IPS DF 6.9 (cell line): Measurements from ENCODE around the gene CCS.

Experiments used
- DNase-seq: peaks from one replicate; pipeline ENCODE4 v3.0.0-alpha.2; 2013; ENCODE audit warnings: low read depth, low spot score
- H3K27ac ChIP-seq: one replicate; pipeline ENCODE4 v1.5.1; 2013; ENCODE audit warnings: low read length, control low read depth
- H3K27me3 ChIP-seq: 2 replicates; pipeline ENCODE4 v1.6.1; 2013; ENCODE audit warnings: mild to moderate bottlenecking, low read length; ENCODE audit not compliant: control insufficient read depth, insufficient read depth
- H3K36me3 ChIP-seq: 2 replicates; pipeline ENCODE4 v1.6.1; 2013; ENCODE audit warnings: low read length; ENCODE audit not compliant: control insufficient read depth, insufficient read depth
- H3K4me1 ChIP-seq: 2 replicates; pipeline ENCODE4 v1.6.1; 2013; ENCODE audit warnings: low read length; ENCODE audit not compliant: control insufficient read depth, insufficient read depth
- H3K4me3 ChIP-seq: 2 replicates; pipeline ENCODE4 v1.5.1; 2013; ENCODE audit warnings: mild to moderate bottlenecking, low read length
- H3K9me3 ChIP-seq: 2 replicates; pipeline ENCODE4 v1.6.1; 2013; ENCODE audit warnings: low read length, inconsistent platforms; ENCODE audit not compliant: control insufficient read depth, insufficient read depth
- WGBS: extraction: QIAGEN DNeasy Blood & Tissue Kit; methylation state at CpG from one replicate; pipeline ENCODE4 v1.1.7; 2013; ENCODE audit warnings: mixed read lengths, missing lambda C conversion rate; ENCODE audit not compliant: insufficient read length, insufficient coverage; 5-methylcytosine and 5-hydroxymethylcytosine counted together

The CCS gene

DNA sequence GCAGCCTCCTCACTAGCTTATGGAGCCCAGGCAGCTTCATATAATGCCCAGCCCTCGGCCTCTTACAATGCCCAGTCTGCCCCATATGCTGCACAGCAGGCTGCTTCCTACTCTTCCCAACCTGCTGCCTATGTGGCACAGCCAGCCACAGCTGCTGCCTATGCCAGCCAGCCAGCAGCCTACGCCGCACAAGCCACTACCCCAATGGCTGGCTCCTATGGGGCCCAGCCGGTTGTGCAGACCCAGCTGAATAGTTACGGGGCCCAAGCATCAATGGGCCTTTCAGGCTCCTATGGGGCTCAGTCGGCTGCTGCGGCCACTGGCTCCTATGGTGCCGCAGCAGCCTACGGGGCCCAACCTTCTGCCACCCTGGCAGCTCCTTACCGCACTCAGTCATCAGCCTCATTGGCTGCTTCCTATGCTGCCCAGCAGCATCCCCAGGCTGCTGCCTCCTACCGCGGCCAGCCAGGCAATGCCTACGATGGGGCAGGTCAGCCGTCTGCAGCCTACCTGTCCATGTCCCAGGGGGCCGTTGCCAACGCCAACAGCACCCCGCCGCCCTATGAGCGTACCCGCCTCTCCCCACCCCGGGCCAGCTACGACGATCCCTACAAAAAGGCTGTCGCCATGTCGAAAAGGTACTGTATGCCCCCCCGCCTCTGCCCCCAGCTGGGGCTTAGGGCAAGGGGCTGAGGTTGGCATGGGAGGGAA lies 32.2 kb downstream of the CCS start:
- no peak overlapping the region for H3K4me3 ChIP-seq
- H3K27me3 ChIP-seq: no peaks in the 10 kb centered on the region
- H3K36me3 ChIP-seq: peaks cover 56% of the 10 kb centered on the region
- WGBS: no CpG with 5 or more reads among the region's 26 CpGs
- no peak for DNase-seq
- H3K27ac ChIP-seq: no peak overlapping the region
- no peaks in the 10 kb centered on the region for H3K4me1 ChIP-seq
- H3K9me3 ChIP-seq: no peaks in the 10 kb centered on the region

DNA sequence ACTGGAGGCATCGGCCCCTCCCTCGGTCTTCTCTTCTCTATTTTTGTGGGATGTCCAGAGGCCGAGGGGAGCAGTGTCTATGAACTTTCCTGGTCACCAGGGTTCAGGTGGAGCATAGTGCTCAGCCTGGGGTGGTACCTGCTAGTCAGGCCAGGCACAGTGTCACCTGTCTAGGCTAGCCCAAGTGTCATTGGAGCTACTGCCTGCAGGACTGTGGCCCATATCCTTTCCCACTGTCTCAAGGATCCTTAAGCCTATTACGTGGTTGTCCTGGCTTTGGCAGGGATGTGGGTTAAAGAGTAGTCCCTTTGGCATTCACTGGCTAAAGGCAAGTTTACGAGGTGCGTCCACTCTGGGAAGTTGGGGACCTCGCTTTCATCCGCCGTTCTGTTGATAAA lies 32.8 kb downstream of the CCS start:
- WGBS: no CpG with 5 or more reads among the region's 9 CpGs
- Histone ChIP-seq H3K36me3 (peaks cover 56% of the 10 kb centered on the region), H3K9me3 (no peaks in the 10 kb centered on the region), H3K27me3 (no peaks in the 10 kb centered on the region), H3K4me3 (no peak overlapping the region), H3K4me1 (no peaks in the 10 kb centered on the region), H3K27ac (no peak overlapping the region)
- no peak for DNase-seq

- no peak overlapping the region for H3K27ac ChIP-seq
- no peaks in the 10 kb centered on the region for H3K27me3 ChIP-seq
- WGBS: no CpG with 5 or more reads among the region's 25 CpGs
- H3K4me3 ChIP-seq: no peak overlapping the region
- no peaks in the 10 kb centered on the region for H3K4me1 ChIP-seq
- H3K9me3 ChIP-seq: no peaks in the 10 kb centered on the region
- DNase-seq: no peak
- H3K36me3 ChIP-seq: peaks cover 56% of the 10 kb centered on the region
Observed at GRCh38 chr11:66626382-66626781, 33.4 kb downstream of the CCS start.

- no peaks in the 10 kb centered on the region for H3K4me1 ChIP-seq
- no peak for DNase-seq
- H3K9me3 ChIP-seq: no peaks in the 10 kb centered on the region
- no peak overlapping the region for H3K27ac ChIP-seq
- no peaks in the 10 kb centered on the region for H3K27me3 ChIP-seq
- peaks cover 56% of the 10 kb centered on the region for H3K36me3 ChIP-seq
- WGBS: no CpG with 5 or more reads among the region's 7 CpGs
- no peak overlapping the region for H3K4me3 ChIP-seq
Observed at GRCh38 chr11:66626926-66627325, 33.9 kb downstream of the CCS start.

- H3K36me3 ChIP-seq: peaks cover 56% of the 10 kb centered on the region
- H3K4me1 ChIP-seq: no peaks in the 10 kb centered on the region
- no peaks in the 10 kb centered on the region for H3K9me3 ChIP-seq
- H3K27me3 ChIP-seq: no peaks in the 10 kb centered on the region
- no peak for DNase-seq
- no peak overlapping the region for H3K27ac ChIP-seq
- no peak overlapping the region for H3K4me3 ChIP-seq
- WGBS: no CpG with 5 or more reads among the region's 7 CpGs
Observed at GRCh38 chr11:66628061-66628603, 35.1 kb downstream of the CCS start.

GRCh38 chr11:66629356-66629755 lies 36.4 kb downstream of the CCS start:
- Histone ChIP-seq H3K27me3 (no peaks in the 10 kb centered on the region), H3K36me3 (peaks cover 47% of the 10 kb centered on the region), H3K4me3 (no peak overlapping the region), H3K9me3 (no peaks in the 10 kb centered on the region), H3K4me1 (no peaks in the 10 kb centered on the region), H3K27ac (no peak overlapping the region)
- DNase-seq: no peak
- no CpG with 5 or more reads among the region's 2 CpGs for WGBS

GRCh38 chr11:66631883-66632282 lies 38.9 kb downstream of the CCS start:
- WGBS: no CpG with 5 or more reads among the region's 6 CpGs
- Histone ChIP-seq H3K27me3 (no peaks in the 10 kb centered on the region), H3K4me1 (no peaks in the 10 kb centered on the region), H3K9me3 (no peaks in the 10 kb centered on the region), H3K4me3 (no peak overlapping the region), H3K27ac (no peak overlapping the region), H3K36me3 (peaks cover 23% of the 10 kb centered on the region)
- DNase-seq: no peak

- WGBS: no CpG with 5 or more reads among the region's 2 CpGs
- Histone ChIP-seq H3K27me3 (no peaks in the 10 kb centered on the region), H3K4me3 (no peak overlapping the region), H3K27ac (no peak overlapping the region), H3K36me3 (peaks cover 13% of the 10 kb centered on the region), H3K4me1 (no peaks in the 10 kb centered on the region), H3K9me3 (no peaks in the 10 kb centered on the region)
- no peak for DNase-seq
Observed at GRCh38 chr11:66632952-66633351, 40.0 kb downstream of the CCS start.

DNA sequence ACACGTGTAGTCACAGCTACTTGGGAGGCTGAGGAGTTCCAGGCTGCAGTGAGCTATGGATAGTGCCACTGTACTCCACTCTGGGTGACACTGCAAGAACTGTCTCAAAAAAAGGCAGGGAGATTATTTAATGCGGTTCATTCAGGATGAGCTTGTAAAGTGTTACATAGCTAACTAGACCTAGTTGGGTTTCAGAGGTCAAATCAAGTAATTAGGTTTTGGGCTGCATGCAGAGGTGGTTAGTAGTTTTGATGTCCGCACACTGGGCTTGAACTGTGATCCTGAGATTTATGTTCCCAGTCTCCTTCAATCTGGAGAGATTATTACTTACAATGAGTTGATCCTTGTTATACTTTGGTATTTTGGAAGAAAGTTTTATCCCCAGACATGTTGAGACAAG lies 43.4 kb downstream of the CCS start:
- H3K9me3 ChIP-seq: no peaks in the 10 kb centered on the region
- no peak overlapping the region for H3K4me3 ChIP-seq
- DNase-seq: no peak
- H3K4me1 ChIP-seq: peaks cover 2% of the 10 kb centered on the region; the same call in 1 of the 2 replicates
- no peaks in the 10 kb centered on the region for H3K27me3 ChIP-seq
- no CpG with 5 or more reads among the region's 3 CpGs for WGBS
- H3K27ac ChIP-seq: no peak overlapping the region
- H3K36me3 ChIP-seq: peaks cover 14% of the 10 kb centered on the region

DNA sequence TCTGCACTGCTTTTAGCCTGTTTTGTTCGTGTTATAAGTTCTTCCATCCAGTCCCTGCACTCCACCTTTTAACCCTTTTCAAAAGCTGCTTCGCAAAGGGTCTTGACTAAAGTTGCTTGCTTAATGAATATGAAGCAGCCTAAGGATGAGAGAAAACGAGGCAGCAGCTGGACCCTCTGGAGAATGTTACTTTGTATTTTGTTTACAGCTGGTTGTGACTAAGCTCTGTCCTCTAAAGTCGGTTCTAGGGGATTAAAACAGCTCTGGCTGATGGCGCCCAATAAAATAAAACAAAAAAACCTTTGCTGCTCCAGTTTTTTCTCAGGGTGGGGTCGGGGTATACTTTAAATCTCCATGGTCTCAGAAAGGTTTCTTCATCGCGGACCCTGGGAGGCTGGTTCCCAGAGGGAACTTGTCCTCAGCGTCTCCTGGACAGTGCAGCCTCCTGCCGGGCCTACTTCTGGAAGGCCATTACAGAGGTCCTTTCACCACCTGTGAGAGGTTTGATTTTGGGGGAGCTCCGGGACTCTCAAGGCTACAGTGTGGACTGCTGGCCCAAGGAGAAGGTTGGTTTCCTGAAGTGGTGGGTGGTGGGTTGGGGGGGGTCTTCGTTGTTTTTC lies 44.7 kb downstream of the CCS start:
- Histone ChIP-seq H3K36me3 (peaks cover 12% of the 10 kb centered on the region), H3K9me3 (no peaks in the 10 kb centered on the region), H3K4me3 (peak overlapping the region; percentile 35; the same call in 1 of the 2 replicates), H3K27ac (no peak overlapping the region), H3K27me3 (no peaks in the 10 kb centered on the region), H3K4me1 (peaks cover 2% of the 10 kb centered on the region; the same call in 1 of the 2 replicates)
- no peak for DNase-seq
- no CpG with 5 or more reads among the region's 12 CpGs for WGBS
